ENCODE data around the gene TEC.
A peak's percentile ranks its signal among the peaks of the same experiment; 100 is the strongest.
"Not testable (repeated sequence)": the region's sequence is repeated elsewhere in the genome, so short reads cannot be mapped to it uniquely, and the experiment has no call there.

The TEC gene

DNA sequence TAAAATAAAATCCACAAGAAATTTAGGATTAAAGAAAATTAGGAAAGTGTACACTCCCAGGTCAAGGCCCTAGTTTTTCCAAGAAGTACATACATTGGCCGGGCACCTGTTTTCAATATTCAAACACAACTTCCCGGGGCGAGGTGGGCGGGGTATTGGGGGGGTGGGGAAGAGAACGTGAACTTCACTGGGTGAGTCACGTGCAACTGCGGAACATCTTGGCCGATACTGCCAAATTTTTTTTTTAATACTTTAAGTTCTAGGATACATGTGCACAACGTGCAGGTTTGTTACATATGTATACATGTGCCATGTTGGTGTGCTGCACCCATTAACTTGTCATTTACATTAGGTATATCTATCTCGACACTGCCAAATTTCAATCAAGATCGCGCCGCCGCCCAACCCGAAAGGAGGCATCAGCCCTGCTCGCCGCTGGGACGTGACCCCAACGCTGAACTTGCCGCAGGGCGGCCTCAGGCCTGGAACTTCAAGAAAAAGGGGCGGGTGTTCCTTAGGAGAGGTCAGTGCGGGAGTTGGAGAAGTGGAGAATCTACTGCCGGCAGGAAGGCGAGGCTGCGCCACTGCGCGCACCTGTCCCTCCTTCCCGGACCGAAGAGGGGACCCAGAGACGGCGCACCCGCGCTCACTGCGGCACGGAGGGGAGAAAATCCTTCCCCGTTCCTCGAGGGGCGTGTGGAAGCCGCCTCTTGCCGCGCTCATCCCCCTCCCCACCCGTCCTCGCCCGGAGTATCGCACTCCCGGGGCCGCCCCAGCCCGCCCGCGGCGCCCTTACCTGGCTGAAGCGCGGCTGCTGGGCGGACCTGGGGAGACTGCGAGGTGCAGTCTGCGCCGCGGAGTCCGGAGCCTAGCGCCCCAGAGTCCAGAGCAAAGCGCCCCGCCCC is at the start of gene TEC:
Gene TEC (minus strand): TSS at position 883 of the 905 bp plus-strand sequence. CDS start 41,224 bp downstream, outside the sequence.
- DNase-seq (ENCODE audit: low read depth) = no peak

DNA sequence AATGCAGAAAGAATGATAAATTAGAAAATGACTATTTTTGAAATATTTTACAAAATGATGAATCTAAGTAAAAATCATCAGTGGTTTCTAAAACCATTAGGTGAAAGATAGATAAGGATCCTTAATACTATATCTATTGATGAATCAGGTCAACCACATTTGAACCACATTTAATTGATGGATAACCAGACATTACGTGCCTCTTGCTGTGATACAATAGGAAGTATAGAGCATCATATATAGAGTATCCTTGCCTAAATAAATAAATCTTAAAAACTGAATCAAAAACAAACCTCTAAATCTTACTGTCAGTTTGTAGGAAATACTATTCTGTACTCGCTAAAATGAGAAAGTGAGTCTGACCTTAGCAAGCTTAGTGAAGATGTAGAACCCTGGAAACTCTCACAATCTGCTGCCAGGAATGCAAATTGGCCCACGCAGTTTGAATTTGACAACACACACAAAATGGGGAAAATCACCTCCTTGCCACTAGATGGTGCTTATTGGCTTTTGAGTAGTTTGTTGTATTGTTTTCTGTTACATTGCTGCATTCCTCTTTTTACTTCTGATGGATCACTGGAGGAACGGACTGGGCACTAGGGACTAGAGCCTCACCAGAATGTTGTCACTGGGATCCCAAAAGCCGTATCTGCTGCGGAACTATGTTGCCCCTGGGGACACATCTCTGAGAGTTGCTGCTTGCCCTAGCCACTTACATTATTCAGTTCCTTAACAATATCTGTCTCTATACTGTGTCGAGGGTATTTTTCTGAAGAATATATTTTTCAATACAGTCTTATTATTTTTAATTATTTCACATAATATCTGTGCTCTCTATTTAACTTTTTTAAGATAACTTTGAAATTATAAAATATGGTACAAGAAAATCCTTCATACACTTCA is 46.3 kb upstream of the TEC start:
- peak; percentile 40 for DNase-seq (ENCODE audit: low read depth)

DNA sequence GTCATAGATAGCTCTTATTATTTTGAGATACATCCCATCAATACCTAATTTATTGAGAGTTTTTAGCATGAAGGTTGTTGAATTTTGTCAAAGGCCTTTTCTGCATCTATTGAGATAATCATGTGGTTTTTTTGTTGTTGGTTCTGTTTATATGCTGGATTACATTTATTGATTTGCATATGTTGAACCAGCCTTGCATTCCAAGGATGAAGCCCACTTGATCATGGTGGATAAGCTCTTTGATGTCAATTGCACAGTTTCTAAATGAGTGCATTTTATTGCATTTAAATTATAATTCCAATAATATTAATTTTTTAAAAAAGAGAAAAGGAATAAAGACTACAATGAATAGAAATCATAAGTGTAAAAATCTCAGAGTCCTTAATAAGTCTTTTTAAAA is 45.1 kb upstream of the TEC start:
- DNase-seq (ENCODE audit: low read depth) = not testable (repeated sequence)

DNA sequence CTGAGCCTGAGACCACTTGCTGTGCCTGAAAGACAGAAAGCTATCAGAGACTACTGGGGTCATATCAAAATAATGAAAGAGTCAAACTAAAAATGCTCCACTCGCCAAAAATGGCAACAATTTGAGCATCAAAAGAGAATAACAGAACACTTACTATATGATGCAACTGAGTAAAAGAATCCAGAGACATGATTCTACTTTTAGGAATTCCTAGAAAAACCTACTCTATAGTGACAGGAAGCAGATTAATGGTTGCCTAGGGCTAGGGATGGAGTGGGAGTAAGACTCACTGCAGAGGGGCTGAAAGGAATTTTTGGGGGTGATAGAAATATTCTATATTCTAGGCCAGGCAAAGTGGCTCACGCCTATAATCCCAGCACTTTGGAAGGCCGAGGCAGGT is 42.3 kb upstream of the TEC start:
- DNase-seq (ENCODE audit: low read depth) = no peak

DNA sequence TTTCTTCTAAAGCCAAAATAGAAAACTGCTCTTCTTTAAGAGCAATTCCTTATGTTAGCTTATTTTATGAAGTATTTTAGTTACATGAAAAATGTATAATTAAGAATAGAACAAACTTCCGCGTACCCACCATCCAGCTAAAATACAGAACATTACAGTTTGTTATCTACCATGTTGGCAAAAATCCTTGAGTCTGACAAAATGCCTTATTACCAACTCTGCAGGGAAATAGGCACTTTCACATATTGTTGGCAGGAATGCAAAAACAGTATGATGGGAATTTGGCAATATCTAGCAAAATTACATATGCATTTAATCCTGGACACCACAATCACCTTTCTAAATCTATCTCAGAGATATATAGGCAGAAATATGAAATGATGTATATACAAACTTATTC is 39.3 kb upstream of the TEC start:
- DNase-seq (ENCODE audit: low read depth) = no peak

DNA sequence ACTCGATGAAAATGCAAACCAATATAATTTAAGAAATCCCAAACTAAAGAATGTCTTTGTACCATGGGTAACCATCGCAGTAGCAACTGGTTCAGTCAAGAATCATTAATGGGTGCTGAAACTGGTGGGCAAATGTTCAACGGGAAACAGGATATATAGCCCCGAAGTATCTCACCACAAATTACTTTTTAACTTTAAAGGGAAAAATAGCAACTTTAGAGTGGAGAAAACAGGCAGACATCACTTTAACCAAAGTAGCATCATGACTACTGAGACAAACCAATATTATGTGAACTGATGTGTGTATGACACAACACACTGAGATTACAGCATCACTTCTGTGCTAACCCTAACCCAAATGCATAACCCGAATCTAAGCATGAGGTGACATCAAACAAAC is 37.9 kb upstream of the TEC start:
- DNase-seq (ENCODE audit: low read depth) = no peak

DNA sequence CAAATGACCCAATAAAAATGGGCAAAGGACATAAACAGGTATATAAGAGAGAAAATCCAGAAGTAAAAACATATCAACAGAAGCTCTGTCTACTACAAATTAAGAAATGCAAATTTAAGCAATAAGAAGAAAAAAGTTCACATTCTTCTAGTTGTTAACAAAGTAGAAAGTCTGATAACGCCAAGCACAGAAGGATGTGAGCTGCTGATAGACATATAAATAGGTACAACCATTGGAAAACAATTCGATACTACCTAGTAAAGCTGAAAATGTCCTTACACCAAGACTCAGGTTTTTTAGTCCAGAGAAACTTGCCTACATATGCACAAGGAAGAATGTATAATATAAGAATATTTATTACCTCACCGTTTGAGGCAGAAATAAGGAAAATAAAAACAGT is 35.9 kb upstream of the TEC start:
- DNase-seq (ENCODE audit: low read depth) = no peak

DNA sequence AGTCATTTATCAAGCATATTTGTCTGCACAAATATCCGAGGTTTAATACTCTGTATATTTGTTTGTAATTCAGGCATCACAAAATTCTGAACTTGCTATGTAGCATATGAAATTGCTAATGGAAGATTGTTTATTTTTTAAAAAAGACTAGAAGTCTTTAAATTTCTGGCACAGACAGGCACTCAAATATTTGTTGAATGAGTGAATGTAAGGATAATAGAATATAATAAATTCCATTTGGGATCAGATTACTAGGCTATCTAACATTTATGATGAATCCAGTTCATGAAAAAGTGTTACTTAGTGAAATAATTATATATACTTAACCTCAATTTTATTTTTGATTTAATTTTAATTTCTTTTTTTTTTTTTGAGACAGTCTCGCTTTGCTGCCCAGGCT is 30.4 kb upstream of the TEC start:
- DNase-seq (ENCODE audit: low read depth) = no peak

DNA sequence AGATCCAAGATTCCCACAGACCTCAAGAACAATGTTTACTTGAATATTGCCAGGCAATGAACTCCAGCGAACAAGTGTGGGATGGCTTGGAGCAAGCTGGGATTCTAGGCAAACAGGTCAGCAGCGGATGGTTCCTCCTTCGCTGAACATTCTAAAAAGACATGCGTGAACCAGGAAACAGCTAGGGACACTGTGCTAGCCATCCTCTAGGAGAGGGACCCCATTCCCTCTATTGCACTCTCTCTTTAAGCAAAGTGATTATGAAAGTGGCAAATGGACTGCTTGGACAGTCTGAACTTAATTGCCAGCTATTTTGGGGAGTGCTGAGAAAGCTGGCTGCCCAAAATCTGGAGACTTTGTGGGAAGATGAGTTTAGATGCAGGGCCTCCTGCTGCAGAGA is 29.9 kb upstream of the TEC start:
- no peak for DNase-seq (ENCODE audit: low read depth)

DNA sequence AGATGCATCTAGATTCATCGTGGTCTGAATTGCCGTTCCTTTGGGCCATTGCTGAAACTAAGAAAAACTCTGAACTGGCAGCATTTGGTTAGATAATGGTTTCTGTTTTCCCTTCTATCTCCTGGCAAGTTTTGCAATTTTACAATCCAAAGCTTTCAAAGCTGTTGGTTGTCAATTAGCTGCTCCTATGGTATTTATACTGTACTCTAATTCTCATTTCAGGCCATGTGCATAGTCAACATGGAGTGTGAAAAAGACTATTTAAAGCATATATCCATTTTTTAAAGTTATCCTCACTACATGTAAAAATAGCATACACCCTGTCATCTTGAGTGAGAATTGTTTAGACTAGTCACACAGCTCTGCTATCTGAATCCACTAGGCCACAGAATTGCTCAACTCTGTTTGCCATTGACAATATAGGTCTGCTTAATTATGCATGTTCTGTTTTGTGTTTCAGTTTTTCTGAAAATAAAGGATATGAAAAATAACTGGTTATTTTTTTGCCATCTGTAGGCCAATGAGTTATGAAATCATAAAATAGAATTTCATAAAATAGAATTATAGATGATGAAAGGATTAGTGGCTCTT is 27.7 kb upstream of the TEC start:
- DNase-seq (ENCODE audit: low read depth) = no peak

DNA sequence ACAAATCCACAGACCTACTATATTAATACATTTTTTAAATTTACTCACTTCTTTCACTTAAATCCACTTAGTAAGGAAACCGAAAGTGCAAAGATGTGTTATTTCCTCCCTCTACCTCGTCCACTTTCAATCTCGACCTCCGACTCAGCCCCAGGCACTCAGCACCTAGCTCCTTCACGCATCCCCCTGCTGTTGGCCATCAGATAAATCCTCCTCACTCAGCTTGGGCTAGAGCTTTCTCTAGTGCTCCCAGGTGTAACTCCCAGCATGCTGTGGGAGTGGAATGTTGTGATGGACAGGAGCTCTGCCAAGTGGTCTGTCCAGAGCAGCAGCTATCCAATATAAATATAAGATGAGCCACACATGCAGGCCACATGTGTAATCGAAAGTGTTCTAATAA is 26.7 kb upstream of the TEC start:
- DNase-seq (ENCODE audit: low read depth) = no peak

DNA sequence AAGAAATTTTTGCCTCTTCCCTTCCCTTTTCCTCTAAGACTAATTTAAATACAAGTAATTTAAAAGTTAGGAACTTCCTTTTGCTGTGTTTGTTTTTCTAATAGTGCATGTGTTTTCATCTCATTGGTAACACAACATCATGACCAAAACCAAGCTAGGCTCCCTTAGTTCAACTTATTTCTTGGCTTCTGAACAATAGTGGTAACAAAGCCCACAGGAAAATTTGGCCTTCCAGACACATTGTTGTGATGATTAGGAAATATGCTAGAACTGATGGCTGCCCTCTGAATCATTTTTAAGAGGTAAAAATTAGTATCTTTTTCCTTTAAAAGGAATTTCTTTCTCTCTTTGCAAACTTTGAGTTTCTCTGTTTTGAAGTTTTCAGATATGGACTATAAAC is 25.5 kb upstream of the TEC start:
- DNase-seq (ENCODE audit: low read depth) = no peak

DNA sequence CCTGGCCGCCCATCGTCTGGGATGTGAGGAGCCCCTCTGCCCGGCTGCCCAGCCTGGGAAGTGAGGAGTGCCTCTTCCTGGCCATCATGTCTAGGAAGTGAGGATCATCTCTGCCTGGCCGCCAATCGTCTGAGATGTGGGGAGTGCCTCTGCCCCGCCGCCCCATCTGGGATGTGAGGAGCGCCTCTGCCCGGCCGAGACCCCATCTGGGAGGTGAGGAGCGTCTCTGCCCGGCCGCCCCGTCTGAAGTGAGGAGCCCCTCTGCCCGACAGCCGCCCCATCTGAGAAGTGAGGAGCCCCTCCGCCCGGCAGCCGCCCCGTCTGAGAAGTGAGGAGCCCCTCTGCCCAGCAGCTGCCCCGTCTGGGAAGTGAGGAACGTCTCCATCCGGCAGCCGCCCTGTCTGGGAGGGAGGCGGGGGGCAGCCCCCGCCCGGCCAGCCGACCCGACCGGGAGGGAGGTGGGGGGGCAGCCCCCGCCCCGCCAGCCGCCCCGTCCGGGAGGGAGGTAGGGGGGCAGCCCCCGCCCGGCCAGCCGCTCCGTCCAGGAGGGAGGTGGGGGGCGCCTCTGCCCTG is 22.7 kb upstream of the TEC start:
- not testable (repeated sequence) for DNase-seq (ENCODE audit: low read depth)

DNA sequence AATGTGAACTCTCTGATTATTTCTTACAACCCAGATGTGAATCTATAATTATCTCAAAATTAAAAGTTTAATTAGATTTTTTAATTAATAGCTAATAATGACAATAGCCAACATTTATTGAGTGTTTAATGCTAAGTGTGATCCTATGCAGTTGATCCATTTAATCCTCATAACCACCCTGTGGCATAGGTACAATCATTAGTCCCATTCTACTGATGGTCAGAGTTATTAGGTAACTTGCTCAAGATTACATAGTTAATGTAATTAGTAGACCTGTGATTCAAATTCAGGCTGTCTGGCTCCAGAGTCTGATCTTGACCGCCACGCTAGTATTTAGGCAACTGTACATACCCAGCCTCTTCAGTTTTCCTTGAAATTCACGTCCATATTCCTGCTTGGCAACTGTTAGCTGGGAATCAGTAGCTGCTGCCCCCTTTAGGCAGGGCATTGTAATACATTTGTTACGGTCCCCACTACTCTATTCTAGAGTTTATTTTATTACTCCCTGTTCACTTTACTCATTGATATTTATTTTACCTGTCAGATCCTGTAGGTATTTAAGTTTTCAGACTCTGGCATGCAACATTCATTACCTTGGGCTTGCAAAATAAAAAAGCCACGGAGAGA is 20.6 kb upstream of the TEC start:
- DNase-seq (ENCODE audit: low read depth) = no peak

DNA sequence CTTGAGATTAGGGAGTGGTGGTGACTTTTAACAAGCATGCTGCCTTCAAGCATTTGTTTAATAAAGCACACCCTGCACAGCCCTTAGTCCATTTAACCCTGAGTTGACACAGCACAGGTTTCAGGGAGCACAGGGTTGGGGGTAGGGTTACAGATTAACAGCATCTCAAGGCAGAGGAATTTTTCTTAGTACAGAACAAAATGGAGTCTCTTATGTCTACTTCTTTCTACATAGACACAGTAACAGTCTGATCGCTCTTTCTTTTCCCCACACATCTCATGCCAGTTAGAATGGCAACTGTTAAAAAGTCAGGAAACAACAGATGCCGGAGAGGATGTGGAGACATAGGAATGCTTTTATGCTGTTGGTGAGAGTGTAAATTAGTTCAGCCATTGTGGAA is 16.4 kb upstream of the TEC start:
- DNase-seq (ENCODE audit: low read depth) = not testable (repeated sequence)

DNA sequence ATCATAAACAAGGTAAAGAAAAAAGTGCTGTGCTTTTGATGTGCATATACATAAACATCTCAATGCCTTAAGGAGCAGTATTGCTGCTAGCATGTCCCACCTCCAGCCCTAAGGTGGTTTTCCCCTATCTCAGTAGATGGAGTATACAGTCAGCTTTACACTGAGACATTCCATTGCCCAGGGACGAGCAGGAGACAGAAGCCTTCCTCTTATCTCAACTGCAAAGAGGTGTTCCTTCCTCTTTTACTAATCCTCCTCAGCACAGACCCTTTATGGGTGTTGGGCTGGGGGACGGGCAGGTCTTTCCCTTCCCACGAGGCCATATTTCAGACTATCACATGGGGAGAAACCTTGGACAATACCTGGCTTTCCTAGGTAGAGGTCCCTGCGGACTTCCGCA is 16.0 kb upstream of the TEC start:
- DNase-seq (ENCODE audit: low read depth) = not testable (repeated sequence)

DNA sequence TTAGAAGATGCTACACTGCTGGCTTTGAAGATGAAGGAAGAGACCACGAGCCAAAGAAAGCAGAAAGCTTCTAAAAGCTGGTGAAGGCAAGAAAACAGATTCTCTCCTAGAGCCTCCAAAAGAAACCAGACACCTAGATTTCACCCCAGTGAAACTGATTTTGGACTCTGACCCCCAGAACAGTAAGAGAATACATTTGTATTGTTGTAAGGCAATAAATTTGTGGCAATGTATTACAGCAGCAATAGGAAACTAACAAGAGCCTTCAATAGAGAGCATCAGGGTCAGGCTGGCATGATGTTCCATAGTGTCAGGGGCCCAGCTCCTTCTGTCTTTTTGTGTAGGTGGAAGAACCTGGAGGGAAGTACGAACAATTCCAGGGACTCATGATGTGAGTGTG is 6.0 kb upstream of the TEC start:
- no peak for DNase-seq (ENCODE audit: low read depth)

DNA sequence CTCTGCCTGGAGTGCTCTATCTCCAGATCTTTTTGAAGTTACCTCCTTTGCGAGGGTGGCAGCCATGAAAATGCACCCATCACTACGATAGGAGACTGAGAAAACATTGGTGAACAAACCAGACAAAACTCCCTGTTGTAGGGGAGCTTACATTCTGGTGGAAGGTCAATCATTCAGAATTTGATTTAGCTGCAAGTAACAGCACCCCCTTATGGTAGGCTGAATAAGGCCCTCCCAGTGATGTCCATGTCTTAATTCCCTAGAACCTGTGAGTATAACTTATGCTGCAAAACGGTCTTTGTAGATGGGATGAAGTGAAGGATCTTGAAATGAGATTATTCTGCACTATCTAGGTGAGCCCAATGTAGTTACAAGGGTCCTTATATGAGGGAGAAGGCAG is 5.6 kb upstream of the TEC start:
- DNase-seq (ENCODE audit: low read depth) = no peak

DNA sequence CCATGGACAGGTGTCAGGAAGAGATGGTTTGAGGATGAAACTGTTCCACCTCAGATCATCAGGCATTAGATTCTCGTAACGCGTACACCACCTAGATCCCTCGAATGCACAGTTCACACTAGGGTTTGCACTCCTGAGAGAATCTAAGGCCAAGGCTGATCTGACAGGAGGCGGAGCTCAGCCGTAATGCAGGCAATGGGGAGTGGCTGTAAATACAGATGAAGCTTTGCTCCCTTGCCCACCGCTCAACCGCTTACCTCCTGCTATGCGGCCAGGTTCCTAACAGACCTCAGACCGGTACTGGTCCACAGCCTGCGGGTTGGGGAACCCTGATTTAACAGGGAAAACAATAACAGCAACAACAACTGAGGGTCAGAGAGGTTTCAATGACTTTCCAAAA is 2.0 kb upstream of the TEC start:
- DNase-seq (ENCODE audit: low read depth) = no peak

DNA sequence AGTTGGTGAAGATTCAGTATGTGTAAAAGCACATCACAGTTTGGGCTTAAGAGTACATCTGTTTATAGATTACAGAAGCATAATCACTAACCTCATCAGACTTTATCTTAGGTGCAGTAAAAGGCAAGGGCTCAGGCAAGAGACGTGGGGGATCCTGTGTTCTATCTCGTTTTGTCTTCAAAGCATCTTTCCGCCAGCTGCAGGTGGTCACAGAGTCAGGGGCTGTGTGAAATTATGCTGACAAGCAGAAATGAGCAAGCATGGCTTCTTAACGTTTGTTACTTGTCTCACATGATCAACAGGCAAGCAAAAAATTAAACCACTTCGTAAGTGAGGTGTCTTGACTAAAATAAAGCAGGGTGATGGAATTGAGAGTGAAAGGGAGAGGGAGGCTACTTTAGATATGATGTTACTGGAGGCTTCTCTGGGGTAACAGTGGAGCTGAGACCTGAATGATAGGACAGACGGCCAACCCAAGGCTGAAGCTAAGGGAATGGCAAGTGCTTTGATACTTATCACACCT is 1.4 kb upstream of the TEC start:
- no peak for DNase-seq (ENCODE audit: low read depth)

DNA sequence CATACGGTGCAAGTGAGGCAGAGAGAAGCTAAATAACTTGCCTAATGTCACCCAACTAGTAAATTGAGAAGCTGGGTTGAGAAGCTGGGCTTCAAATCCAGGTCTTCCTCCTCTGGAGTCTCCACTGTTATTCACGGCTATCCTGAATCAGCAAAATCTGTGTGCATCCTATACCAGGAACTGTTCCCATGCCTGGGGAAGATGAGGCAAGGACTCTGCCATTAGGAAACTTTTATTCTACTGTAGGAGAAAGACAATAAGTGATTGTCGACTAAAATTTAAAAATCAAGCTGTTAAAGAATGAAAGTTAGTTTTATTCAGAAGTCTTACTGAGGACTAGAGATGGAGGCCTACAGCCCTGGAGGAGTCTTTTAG is 872 bp upstream of the TEC start:
- no peak for DNase-seq (ENCODE audit: low read depth)

Measured in GM04504 (cell line).